Vagina (tissue), 2 donors: ENCODE results near the gene NHLRC2.
"Not testable (repeated sequence)": the region's sequence is repeated elsewhere in the genome, so short reads cannot be mapped to it uniquely, and the experiment has no call there.

ENCODE experiments used
- POLR2A ChIP-seq, 2 donors: fragments of 450-650 bp; IDR thresholded peaks; one replicate each; pipeline ENCODE4 v1.6.1; 2017; ENCODE audit warnings: antibody characterized with exemption in 2 of 2, mild to moderate bottlenecking in 2 of 2, moderate library complexity in 2 of 2
- TF ChIP-seq, protein P1 (sequence below), 3 experiments: fragments of 450-650 bp in 2 of 3; fragments of 200-600 bp in 1 of 3; sonication (generic) in 1 of 3; IDR thresholded peaks; one replicate each; pipeline ENCODE4 v1.5.1; 2017 to 2019; ENCODE audit warnings: antibody characterized with exemption in 3 of 3, mild to moderate bottlenecking in 2 of 3, moderate library complexity in 2 of 3

DNA sequence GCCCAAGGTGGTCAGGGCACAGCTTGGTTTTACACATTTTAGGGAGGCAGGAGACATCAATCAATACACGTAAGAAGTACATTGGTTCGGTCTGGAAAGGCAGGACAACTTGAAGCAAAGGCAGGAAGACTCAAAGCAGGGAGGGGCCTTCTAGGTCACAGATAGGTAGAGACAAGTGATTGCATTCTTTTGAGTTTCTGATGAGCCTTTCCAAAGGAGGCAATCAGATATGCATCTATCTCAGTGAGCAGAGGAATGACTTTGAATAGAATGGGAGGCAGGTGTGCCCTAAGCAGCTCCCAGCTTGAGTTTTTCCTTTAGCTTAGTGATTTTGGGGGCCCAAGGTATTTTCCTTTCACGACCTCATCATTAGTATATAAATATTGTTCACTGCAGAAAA is 33.2 kb upstream of the NHLRC2 start:
- not testable (repeated sequence) for TF ChIP-seq POLR2A (IDR thresholded peaks at IDR 0.05)
- TF ChIP-seq, protein P1, sequence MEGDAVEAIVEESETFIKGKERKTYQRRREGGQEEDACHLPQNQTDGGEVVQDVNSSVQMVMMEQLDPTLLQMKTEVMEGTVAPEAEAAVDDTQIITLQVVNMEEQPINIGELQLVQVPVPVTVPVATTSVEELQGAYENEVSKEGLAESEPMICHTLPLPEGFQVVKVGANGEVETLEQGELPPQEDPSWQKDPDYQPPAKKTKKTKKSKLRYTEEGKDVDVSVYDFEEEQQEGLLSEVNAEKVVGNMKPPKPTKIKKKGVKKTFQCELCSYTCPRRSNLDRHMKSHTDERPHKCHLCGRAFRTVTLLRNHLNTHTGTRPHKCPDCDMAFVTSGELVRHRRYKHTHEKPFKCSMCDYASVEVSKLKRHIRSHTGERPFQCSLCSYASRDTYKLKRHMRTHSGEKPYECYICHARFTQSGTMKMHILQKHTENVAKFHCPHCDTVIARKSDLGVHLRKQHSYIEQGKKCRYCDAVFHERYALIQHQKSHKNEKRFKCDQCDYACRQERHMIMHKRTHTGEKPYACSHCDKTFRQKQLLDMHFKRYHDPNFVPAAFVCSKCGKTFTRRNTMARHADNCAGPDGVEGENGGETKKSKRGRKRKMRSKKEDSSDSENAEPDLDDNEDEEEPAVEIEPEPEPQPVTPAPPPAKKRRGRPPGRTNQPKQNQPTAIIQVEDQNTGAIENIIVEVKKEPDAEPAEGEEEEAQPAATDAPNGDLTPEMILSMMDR (IDR thresholded peaks at IDR 0.05) = not testable (repeated sequence)
